Measurements from ENCODE around the gene ATP8B3.

The ATP8B3 gene

GRCh38 chr19:1815605-1816529 lies 3.8 kb upstream of the ATP8B3 start:
- H3K27ac ChIP-seq (ENCODE audit: low read depth, low read length) = no peak overlapping the region
- H3K4me1 ChIP-seq (ENCODE audit: control insufficient read depth, insufficient read depth, low read length) = peaks cover 7% of the 10 kb centered on the region
- no peaks in the 10 kb centered on the region for H3K27me3 ChIP-seq (ENCODE audit: control insufficient read depth, insufficient read depth, low read length)
- H3K36me3 ChIP-seq (ENCODE audit: control insufficient read depth, insufficient read depth, low read length) = peaks cover 16% of the 10 kb centered on the region
- H3K9ac ChIP-seq (ENCODE audit: low read length) = no peak overlapping the region
- no peak overlapping the region for H3K4me3 ChIP-seq (ENCODE audit: low read length)

GRCh38 chr19:1814833-1815604 lies 2.9 kb upstream of the ATP8B3 start:
- Histone ChIP-seq H3K9ac (ENCODE audit: low read length) (no peak overlapping the region), H3K36me3 (ENCODE audit: control insufficient read depth, insufficient read depth, low read length) (peaks cover 12% of the 10 kb centered on the region), H3K27ac (ENCODE audit: low read depth, low read length) (no peak overlapping the region), H3K27me3 (ENCODE audit: control insufficient read depth, insufficient read depth, low read length) (no peaks in the 10 kb centered on the region), H3K4me1 (ENCODE audit: control insufficient read depth, insufficient read depth, low read length) (peaks cover 7% of the 10 kb centered on the region), H3K4me3 (ENCODE audit: low read length) (no peak overlapping the region)

- Histone ChIP-seq H3K36me3 (ENCODE audit: control insufficient read depth, insufficient read depth, low read length) (peaks cover 12% of the 10 kb centered on the region), H3K4me3 (ENCODE audit: low read length) (no peak overlapping the region), H3K27ac (ENCODE audit: low read depth, low read length) (no peak overlapping the region), H3K4me1 (ENCODE audit: control insufficient read depth, insufficient read depth, low read length) (peaks cover 7% of the 10 kb centered on the region), H3K27me3 (ENCODE audit: control insufficient read depth, insufficient read depth, low read length) (no peaks in the 10 kb centered on the region), H3K9ac (ENCODE audit: low read length) (no peak overlapping the region)
Measured at GRCh38 chr19:1814391-1814790, 2.3 kb upstream of the ATP8B3 start.

GRCh38 chr19:1813192-1814182 lies 1.4 kb upstream of the ATP8B3 start:
- Histone ChIP-seq H3K27me3 (ENCODE audit: control insufficient read depth, insufficient read depth, low read length) (no peaks in the 10 kb centered on the region), H3K9ac (ENCODE audit: low read length) (no peak overlapping the region), H3K4me1 (ENCODE audit: control insufficient read depth, insufficient read depth, low read length) (peaks cover 7% of the 10 kb centered on the region), H3K4me3 (ENCODE audit: low read length) (peak overlapping the region; percentile 63), H3K36me3 (ENCODE audit: control insufficient read depth, insufficient read depth, low read length) (peaks cover 12% of the 10 kb centered on the region), H3K27ac (ENCODE audit: low read depth, low read length) (no peak overlapping the region)

GRCh38 chr19:1812426-1813191 lies 533 bp upstream of the ATP8B3 start:
- H3K9ac ChIP-seq (ENCODE audit: low read length) = peak overlapping the region; percentile 25
- H3K27ac ChIP-seq (ENCODE audit: low read depth, low read length) = peak overlapping the region; percentile 57
- H3K4me3 ChIP-seq (ENCODE audit: low read length) = peak overlapping the region; percentile 63

GRCh38 chr19:1811472-1811894 lies 593 bp downstream of the ATP8B3 start:
- Histone ChIP-seq H3K27me3 (ENCODE audit: control insufficient read depth, insufficient read depth, low read length) (no peaks in the 10 kb centered on the region), H3K27ac (ENCODE audit: low read depth, low read length) (peak overlapping the region; percentile 45), H3K36me3 (ENCODE audit: control insufficient read depth, insufficient read depth, low read length) (peaks cover 5% of the 10 kb centered on the region), H3K9ac (ENCODE audit: low read length) (no peak overlapping the region), H3K4me3 (ENCODE audit: low read length) (peak overlapping the region; percentile 6), H3K4me1 (ENCODE audit: control insufficient read depth, insufficient read depth, low read length) (peaks cover 7% of the 10 kb centered on the region)

More at GRCh38 chr19:1812426-1813191, 533 bp upstream of the ATP8B3 start:
- H3K36me3 ChIP-seq (ENCODE audit: control insufficient read depth, insufficient read depth, low read length) = peaks cover 6% of the 10 kb centered on the region
- peaks cover 7% of the 10 kb centered on the region for H3K4me1 ChIP-seq (ENCODE audit: control insufficient read depth, insufficient read depth, low read length)
- H3K27me3 ChIP-seq (ENCODE audit: control insufficient read depth, insufficient read depth, low read length) = no peaks in the 10 kb centered on the region

- no peak overlapping the region for H3K27ac ChIP-seq (ENCODE audit: low read depth, low read length)
- peaks cover 7% of the 10 kb centered on the region for H3K4me1 ChIP-seq (ENCODE audit: control insufficient read depth, insufficient read depth, low read length)
- no peaks in the 10 kb centered on the region for H3K27me3 ChIP-seq (ENCODE audit: control insufficient read depth, insufficient read depth, low read length)
- no peaks in the 10 kb centered on the region for H3K36me3 ChIP-seq (ENCODE audit: control insufficient read depth, insufficient read depth, low read length)
- H3K4me3 ChIP-seq (ENCODE audit: low read length) = no peak overlapping the region
- H3K9ac ChIP-seq (ENCODE audit: low read length) = no peak overlapping the region
Measured at GRCh38 chr19:1810439-1811160, 1.5 kb downstream of the ATP8B3 start.

- Histone ChIP-seq H3K4me3 (ENCODE audit: low read length) (no peak overlapping the region), H3K4me1 (ENCODE audit: control insufficient read depth, insufficient read depth, low read length) (peaks cover 7% of the 10 kb centered on the region), H3K27me3 (ENCODE audit: control insufficient read depth, insufficient read depth, low read length) (no peaks in the 10 kb centered on the region), H3K27ac (ENCODE audit: low read depth, low read length) (no peak overlapping the region), H3K36me3 (ENCODE audit: control insufficient read depth, insufficient read depth, low read length) (no peaks in the 10 kb centered on the region), H3K9ac (ENCODE audit: low read length) (no peak overlapping the region)
Measured at GRCh38 chr19:1809678-1810077, 2.4 kb downstream of the ATP8B3 start.

- no peak overlapping the region for H3K9ac ChIP-seq (ENCODE audit: low read length)
- H3K4me1 ChIP-seq (ENCODE audit: control insufficient read depth, insufficient read depth, low read length) = peaks cover 7% of the 10 kb centered on the region
- H3K27ac ChIP-seq (ENCODE audit: low read depth, low read length) = no peak overlapping the region
- no peaks in the 10 kb centered on the region for H3K36me3 ChIP-seq (ENCODE audit: control insufficient read depth, insufficient read depth, low read length)
- H3K27me3 ChIP-seq (ENCODE audit: control insufficient read depth, insufficient read depth, low read length) = no peaks in the 10 kb centered on the region
- no peak overlapping the region for H3K4me3 ChIP-seq (ENCODE audit: low read length)
Measured at GRCh38 chr19:1808395-1808731, 3.7 kb downstream of the ATP8B3 start.

GRCh38 chr19:1807695-1808394 lies 4.2 kb downstream of the ATP8B3 start:
- Histone ChIP-seq H3K27ac (ENCODE audit: low read depth, low read length) (no peak overlapping the region), H3K4me1 (ENCODE audit: control insufficient read depth, insufficient read depth, low read length) (peaks cover 2% of the 10 kb centered on the region), H3K4me3 (ENCODE audit: low read length) (no peak overlapping the region), H3K36me3 (ENCODE audit: control insufficient read depth, insufficient read depth, low read length) (no peaks in the 10 kb centered on the region), H3K9ac (ENCODE audit: low read length) (no peak overlapping the region), H3K27me3 (ENCODE audit: control insufficient read depth, insufficient read depth, low read length) (no peaks in the 10 kb centered on the region)
